WTC11 (cell line): Measurements from ENCODE around the gene CD79B.
"Not testable (repeated sequence)": the region's sequence is repeated elsewhere in the genome, so short reads cannot be mapped to it uniquely, and the experiment has no call there.

Experiments used
- CTCF ChIP-seq: fragments of 200-600 bp; IDR thresholded peaks from 2 replicates; pipeline ENCODE4 v1.8.0; 2022; ENCODE audit warnings: antibody characterized with exemption
- GABPB1 ChIP-seq: sonication (generic); formaldehyde crosslinking; IDR thresholded peaks from 2 replicates; pipeline ENCODE4 v1.8.1; 2023; ENCODE audit warnings: mild to moderate bottlenecking, missing genetic modification reagents
- SP1 ChIP-seq: sonication (generic); formaldehyde crosslinking; conservative IDR thresholded peaks from 2 replicates; pipeline ENCODE4 v1.8.1; 2022; ENCODE audit warnings: missing genetic modification reagents

DNA sequence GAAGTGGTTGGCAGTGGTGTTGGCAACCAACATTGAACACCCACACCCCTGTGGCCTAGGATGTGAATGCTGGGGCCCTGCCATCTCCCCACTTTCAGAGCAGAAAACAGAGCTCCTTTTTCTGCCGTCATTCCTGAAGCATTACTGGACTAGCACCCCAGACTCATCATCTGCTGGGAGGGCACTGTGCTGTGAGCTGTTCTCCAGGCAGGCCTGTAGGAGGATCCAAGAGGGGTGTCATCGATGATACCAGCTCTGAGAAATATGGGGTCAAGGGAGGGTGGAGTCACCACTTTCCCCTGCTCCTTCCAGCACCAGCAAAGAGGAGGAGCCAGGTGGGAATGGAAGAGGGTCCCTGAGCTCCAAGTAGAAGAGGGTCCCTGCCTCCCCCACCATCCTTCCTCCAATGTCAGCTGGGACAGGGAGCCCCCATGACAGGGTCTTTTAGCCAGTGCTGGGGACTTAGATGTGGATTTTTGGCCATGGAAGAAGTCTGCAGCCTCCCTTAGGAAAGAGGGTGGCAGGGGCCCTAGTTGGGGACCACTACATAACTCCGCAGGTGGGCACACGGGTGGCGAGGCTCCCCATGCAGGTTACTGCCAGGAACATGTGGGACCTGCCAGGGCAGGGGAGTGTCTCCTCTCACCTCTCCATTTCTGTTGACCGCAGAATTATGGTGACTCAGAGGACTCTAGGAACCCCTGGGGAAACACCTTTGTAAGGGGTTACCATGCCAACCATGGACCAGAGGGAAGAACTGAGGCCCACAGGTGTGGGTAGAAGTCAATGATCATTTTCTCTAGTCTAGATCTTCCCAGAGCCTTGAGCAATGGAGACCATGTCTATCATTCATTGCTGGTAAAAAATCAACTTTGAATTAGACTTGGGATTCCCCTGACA is 33.0 kb downstream of the CD79B start:
- TF ChIP-seq SP1 (CRISPR knock-in tag); GABPB1 (CRISPR knock-in tag); CTCF: not testable (repeated sequence)
